Spleen (tissue), 11 donors: ENCODE results near the gene RAC2. TPM values are rescaled to one million over a fixed set of nuclear protein-coding genes. Genes with fewer than 3 reads are reported as not detected.

Experiments used
- DNase-seq: peaks from one replicate; pipeline ENCODE4 v3.0.0-alpha.2; 2020
- H3K27ac ChIP-seq, 8 donors: fragments of 200-600 bp; sonication (generic) in 7 of 8; 1 replicate in 4 of 8; 2 replicates in 4 of 8; pipeline versions ENCODE4 v1.5.0 to v1.8.0; 2016 to 2021; ENCODE audit warnings: inconsistent platforms in 4 of 8, mild to moderate bottlenecking in 4 of 8, moderate library complexity in 1 of 8
- H3K27me3 ChIP-seq, 7 donors: fragments of 200-600 bp; sonication (generic) in 6 of 7; replicated peaks in 1 of 7; 1 replicate in 4 of 7; 2 replicates in 3 of 7; pipeline versions ENCODE4 v1.5.0 to v1.8.0; 2016 to 2021; ENCODE audit warnings: inconsistent platforms in 3 of 7, mild to moderate bottlenecking in 1 of 7
- H3K36me3 ChIP-seq, 6 donors: fragments of 200-600 bp; sonication (generic) in 5 of 6; 1 replicate in 4 of 6; 2 replicates in 2 of 6; pipeline versions ENCODE4 v1.5.0 to v1.8.0; 2016 to 2021; ENCODE audit warnings: inconsistent platforms in 2 of 6
- H3K4me1 ChIP-seq, 6 donors: fragments of 200-600 bp; sonication (generic) in 5 of 6; 1 replicate in 3 of 6; 2 replicates in 3 of 6; pipeline versions ENCODE4 v1.5.0 to v1.8.0; 2016 to 2021; ENCODE audit warnings: inconsistent platforms in 3 of 6
- H3K4me3 ChIP-seq, 8 donors: fragments of 200-600 bp; sonication (generic) in 7 of 8; 1 replicate in 4 of 8; 2 replicates in 4 of 8; pipeline versions ENCODE4 v1.5.0 to v1.8.0; 2016 to 2021; ENCODE audit warnings: inconsistent platforms in 4 of 8, mild to moderate bottlenecking in 4 of 8, moderate library complexity in 2 of 8
- H3K9me3 ChIP-seq, 8 donors: fragments of 200-600 bp; sonication (generic) in 7 of 8; 1 replicate in 4 of 8; 2 replicates in 4 of 8; pipeline versions ENCODE4 v1.5.0 to v1.8.0; 2016 to 2021; ENCODE audit warnings: inconsistent platforms in 4 of 8
- POLR2A ChIP-seq, 3 donors: fragments of 450-650 bp; IDR thresholded peaks; one replicate each; pipeline ENCODE4 v1.5.1; 2017; ENCODE audit warnings: antibody characterized with exemption in 3 of 3, mild to moderate bottlenecking in 1 of 3
- POLR2AphosphoS5 ChIP-seq, 3 donors: sonication (generic); formaldehyde crosslinking; IDR thresholded peaks; one replicate each; pipeline ENCODE4 v1.5.1; 2017; ENCODE audit warnings: antibody characterized with exemption in 3 of 3
- WGBS, 5 donors: extraction: QIAGEN DNeasy Blood & Tissue Kit in 3 of 5; methylation state at CpG; one replicate each; pipeline versions ENCODE4 v1.1.5 to v1.1.7; 2013 to 2018; 5-methylcytosine and 5-hydroxymethylcytosine counted together
- intact Hi-C: fragments of 100-400 bp; cut with DNase I; formaldehyde crosslinking; loops from one replicate; pipeline ENCODE4 v1.15.0; 2023; ENCODE audit warnings: low total_unique reads
- polyA plus RNA-seq, 3 donors: library from polyadenylated mRNA; stranded (reverse); fragments of 200-250 nt; gene quantifications; one replicate each; pipeline ENCODE4 v1.2.1, GENCODE V29; 2013
- total RNA-seq, 7 donors: library from RNA; depleted of rRNA in 3 of 7; stranded (reverse); fragments of >200 nt in 3 of 7; fragmentation: NEBNext Ultra II Directional in 4 of 7; extraction: Animal tissue kit (Norgen Biotek cat#: 25700) in 4 of 7; gene quantifications; one replicate each; pipeline versions ENCODE4 v1.1.0 to v1.2.1, GENCODE V29; 2016 to 2021
- TF ChIP-seq, protein P1 (sequence below), 11 experiments: fragments of 200-600 bp in 7 of 11; fragments of 450-650 bp in 4 of 11; sonication (generic) in 4 of 11; IDR thresholded peaks in 8 of 11; conservative IDR thresholded peaks in 3 of 11; 1 replicate in 7 of 11; 2 replicates in 4 of 11; pipeline versions ENCODE4 v1.4.0 to v1.8.0; 2016 to 2021; ENCODE audit warnings: antibody characterized with exemption in 11 of 11, inconsistent platforms in 4 of 11, mild to moderate bottlenecking in 1 of 11
- donor health status: healthy with polysubstance abuse.
- donor health status: DM: no; HTN: no; CAD: no; lungs with moderate emphysema.
- donor health status: DM: no; HTN: no; CAD: no.
- donor health status: Bipolar disorder and iron deficiency.
- donor health status: healthy.
- donor health status: DM: no; HTN: no; CAD: no.
- donor health status: DM: yes; HTN: yes; CAD: no.

RAC2 gene
- total and polyA plus RNA-seq, 10 donors: 270 to 493 (median 393) TPM

DNA sequence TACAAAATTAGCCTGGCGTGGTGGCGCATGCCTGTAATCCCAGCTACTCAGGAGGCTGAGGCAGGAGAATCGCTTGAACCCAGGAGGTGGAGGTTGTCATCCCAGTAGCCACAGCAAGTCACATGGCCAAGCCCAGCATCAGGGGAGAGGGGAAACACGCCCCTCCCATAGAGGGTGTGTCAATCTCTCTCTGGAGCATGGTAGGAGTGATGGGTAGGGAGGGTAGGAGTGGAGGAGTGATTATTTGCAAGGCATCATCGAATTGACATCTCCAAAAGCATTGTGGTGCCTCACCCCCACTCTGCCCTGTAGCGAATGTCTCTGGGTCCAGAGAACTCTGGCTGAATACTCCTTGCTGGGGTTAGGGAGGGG is 25.7 kb downstream of the RAC2 start:
- WGBS, 5 donors: 59 to 76% (median 73%) methylated on average over 6 of the region's 6 CpGs

DNA sequence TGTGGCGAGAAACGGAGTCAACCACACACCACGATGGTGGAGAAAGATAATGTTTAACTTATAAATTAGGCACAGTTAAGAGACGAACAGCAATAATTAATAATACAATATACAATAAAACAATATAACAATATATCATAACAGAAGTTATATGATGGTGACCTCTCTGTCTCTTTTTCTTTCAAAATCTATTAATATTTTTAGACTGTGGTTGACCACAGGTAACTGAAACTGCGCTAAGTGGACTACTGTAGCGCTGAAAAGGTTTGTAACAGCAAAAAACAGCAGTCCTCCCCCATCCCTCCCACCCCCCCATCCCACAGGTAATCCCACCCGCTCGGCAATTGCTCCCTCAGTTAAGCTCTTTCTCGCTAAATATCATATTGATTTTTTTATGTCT is 28.2 kb downstream of the RAC2 start:
- intact Hi-C loops: no loop called here
- H3K4me3 ChIP-seq: no peak overlapping the region
- no peak overlapping the region for H3K27ac ChIP-seq
- WGBS, 5 donors: 69 to 79% (median 73%) methylated on average over 9 of the region's 9 CpGs
- TF ChIP-seq POLR2A (IDR thresholded peaks at IDR 0.05): no peak
- no peak for TF ChIP-seq POLR2AphosphoS5 (IDR thresholded peaks at IDR 0.05)
- TF ChIP-seq, protein P1, sequence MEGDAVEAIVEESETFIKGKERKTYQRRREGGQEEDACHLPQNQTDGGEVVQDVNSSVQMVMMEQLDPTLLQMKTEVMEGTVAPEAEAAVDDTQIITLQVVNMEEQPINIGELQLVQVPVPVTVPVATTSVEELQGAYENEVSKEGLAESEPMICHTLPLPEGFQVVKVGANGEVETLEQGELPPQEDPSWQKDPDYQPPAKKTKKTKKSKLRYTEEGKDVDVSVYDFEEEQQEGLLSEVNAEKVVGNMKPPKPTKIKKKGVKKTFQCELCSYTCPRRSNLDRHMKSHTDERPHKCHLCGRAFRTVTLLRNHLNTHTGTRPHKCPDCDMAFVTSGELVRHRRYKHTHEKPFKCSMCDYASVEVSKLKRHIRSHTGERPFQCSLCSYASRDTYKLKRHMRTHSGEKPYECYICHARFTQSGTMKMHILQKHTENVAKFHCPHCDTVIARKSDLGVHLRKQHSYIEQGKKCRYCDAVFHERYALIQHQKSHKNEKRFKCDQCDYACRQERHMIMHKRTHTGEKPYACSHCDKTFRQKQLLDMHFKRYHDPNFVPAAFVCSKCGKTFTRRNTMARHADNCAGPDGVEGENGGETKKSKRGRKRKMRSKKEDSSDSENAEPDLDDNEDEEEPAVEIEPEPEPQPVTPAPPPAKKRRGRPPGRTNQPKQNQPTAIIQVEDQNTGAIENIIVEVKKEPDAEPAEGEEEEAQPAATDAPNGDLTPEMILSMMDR (IDR thresholded peaks at IDR 0.05 in 8 of 11, conservative IDR thresholded peaks at IDR 0.05 in 3 of 11): no peak
- H3K9me3 ChIP-seq: no peaks in the 10 kb centered on the region
- peaks cover 0 to 13% (median 0%) of the 10 kb centered on the region in 7 donors for H3K27me3 ChIP-seq
- no peaks in the 10 kb centered on the region for H3K36me3 ChIP-seq
- peaks cover 11 to 40% (median 34%) of the 10 kb centered on the region in 6 donors for H3K4me1 ChIP-seq
- DNase-seq: no peak

More for the DNA sequence above, 25.7 kb downstream of the RAC2 start:
- H3K27ac ChIP-seq: peak overlapping the region; percentile 42 to 95 (median 92)
- H3K9me3 ChIP-seq: no peaks in the 10 kb centered on the region
- no peak for DNase-seq
- intact Hi-C loops: no loop called here
- peaks cover 22 to 65% (median 58%) of the 10 kb centered on the region in 6 donors for H3K4me1 ChIP-seq
- no peaks in the 10 kb centered on the region for H3K27me3 ChIP-seq
- H3K4me3 ChIP-seq: peak overlapping the region in 1 of 8 donors; percentile 11
- no peaks in the 10 kb centered on the region for H3K36me3 ChIP-seq
- TF ChIP-seq POLR2A (IDR thresholded peaks at IDR 0.05) (no peak), POLR2AphosphoS5 (IDR thresholded peaks at IDR 0.05) (no peak)
- TF ChIP-seq, protein P1 (IDR thresholded peaks at IDR 0.05 in 8 of 11, conservative IDR thresholded peaks at IDR 0.05 in 3 of 11): no peak

DNA sequence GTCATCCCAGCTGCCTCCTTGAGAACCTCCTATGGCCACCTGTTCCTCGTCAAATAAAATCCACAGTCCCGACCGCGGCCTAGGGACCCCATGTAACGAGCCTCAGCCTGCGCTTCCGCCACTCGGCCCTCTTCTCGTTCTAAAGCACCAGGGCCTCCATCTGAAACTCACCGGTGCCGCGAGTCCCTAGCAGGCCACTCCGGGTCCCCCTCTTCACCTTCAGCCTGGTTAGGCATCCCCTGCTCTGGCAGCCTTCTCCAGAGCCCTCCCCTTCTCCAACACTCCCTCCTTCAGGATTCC is 29.4 kb downstream of the RAC2 start:
- WGBS, 5 donors: 84 to 91% (median 89%) methylated on average over 13 of the region's 13 CpGs
- Histone ChIP-seq H3K36me3 (no peaks in the 10 kb centered on the region), H3K4me3 (no peak overlapping the region), H3K27me3 (peaks cover 0 to 13% (median 0%) of the 10 kb centered on the region in 7 donors), H3K4me1 (peaks cover 5 to 28% (median 22%) of the 10 kb centered on the region in 6 donors), H3K9me3 (no peaks in the 10 kb centered on the region), H3K27ac (no peak overlapping the region)
- intact Hi-C loops: no loop called here
- peak; percentile 69 for DNase-seq
- TF ChIP-seq POLR2A (IDR thresholded peaks at IDR 0.05): no peak
- TF ChIP-seq POLR2AphosphoS5 (IDR thresholded peaks at IDR 0.05): no peak
- TF ChIP-seq, protein P1 (IDR thresholded peaks at IDR 0.05 in 8 of 11, conservative IDR thresholded peaks at IDR 0.05 in 3 of 11): no peak

DNA sequence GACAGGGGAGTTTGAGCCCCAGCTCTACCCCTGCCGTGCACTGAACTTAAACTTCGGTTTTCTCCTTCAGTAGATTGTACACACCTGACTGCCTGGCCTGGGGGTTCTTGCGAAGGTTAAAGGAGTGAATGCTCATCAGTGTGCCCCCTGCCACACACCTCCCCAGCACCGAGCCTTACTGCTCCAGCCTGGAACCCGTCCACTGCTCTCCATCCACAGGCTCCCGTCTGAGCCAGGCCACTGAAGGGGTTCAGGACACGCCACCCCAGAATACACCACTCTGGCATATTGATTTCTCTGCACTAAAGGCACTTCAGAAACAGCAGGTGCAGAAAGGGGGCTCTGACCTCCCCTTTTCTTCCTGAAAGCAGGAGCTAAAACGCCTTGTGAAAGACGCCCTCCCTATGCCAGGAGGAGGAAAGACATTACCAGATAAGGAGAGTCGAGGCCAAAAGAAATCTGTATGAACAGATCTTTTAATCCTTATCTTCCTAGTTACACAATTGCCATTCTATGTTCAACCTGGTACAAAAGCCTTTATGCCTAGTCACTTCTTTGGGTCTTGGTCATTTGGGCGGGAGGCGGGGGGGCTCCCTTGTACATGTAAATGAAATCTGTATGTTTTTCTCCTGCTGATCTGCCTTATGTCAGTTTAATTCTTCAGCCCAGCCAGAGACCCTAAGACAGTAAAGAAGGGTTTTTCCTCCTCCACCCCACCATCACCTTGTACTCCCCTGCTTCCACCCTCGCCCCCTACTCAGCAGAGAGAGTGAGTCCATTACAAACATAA is 29.9 kb downstream of the RAC2 start:
- peaks cover 0 to 13% (median 0%) of the 10 kb centered on the region in 7 donors for H3K27me3 ChIP-seq
- H3K36me3 ChIP-seq: no peaks in the 10 kb centered on the region
- peaks cover under 1 to 22% (median 16%) of the 10 kb centered on the region in 6 donors for H3K4me1 ChIP-seq
- peak; percentile 42 for DNase-seq
- H3K9me3 ChIP-seq: no peaks in the 10 kb centered on the region
- WGBS, 5 donors: 86 to 90% (median 87%) methylated on average over 13 of the region's 13 CpGs
- H3K4me3 ChIP-seq: no peak overlapping the region
- H3K27ac ChIP-seq: no peak overlapping the region
- intact Hi-C loops: no loop called here
- TF ChIP-seq, protein P1 (IDR thresholded peaks at IDR 0.05 in 8 of 11, conservative IDR thresholded peaks at IDR 0.05 in 3 of 11): no peak
- no peak for TF ChIP-seq POLR2AphosphoS5 (IDR thresholded peaks at IDR 0.05)
- TF ChIP-seq POLR2A (IDR thresholded peaks at IDR 0.05): no peak
